COR-L47 (cell line): Measurements from ENCODE around the gene AASDHPPT.
A peak's percentile ranks its signal among the peaks of the same experiment; 100 is the strongest.

Experiments
- DNase-seq: peaks from one replicate; lab custom pipeline; 2025; lab: John Stamatoyannopoulos, UW

Gene AASDHPPT

DNA sequence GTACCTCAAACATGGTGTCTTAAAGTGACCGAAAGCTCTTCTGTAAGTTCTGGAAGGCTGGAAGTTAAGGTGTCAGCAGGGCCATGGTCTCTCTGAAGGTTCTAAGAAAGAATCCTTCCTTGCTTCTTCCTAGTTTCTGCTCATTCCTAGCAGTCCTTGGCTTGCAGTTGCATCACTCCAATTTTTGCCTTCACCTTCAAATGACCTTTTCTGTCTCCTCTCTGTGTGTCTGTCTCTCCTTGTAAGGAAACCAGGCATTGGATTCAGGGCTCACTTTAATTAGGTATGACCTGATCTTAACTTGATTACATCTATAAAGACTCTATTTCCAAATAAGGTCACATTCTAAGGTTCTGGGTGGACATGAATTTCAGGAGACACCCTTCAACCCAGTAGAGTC lies 8.7 kb downstream of the AASDHPPT start:
- no peak for DNase-seq

DNA sequence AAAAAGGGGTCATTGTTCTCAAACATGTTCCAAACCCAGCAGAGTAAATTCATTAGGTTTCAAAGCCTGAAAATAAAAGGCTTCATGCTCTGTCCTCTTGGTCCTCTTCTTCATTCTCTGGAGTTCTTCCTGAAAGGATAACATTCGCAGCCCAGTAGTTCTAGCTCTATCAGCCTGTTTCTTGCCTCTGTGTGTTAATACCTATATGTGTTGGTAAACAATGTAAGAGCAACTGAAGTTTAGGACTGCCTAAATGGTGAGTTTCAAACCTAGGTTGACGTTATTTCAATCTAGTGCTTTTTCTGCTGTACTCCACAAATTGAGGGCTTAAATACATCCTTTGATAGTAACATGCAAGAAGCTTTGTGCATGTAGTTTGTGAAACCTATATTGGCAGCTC lies 9.4 kb downstream of the AASDHPPT start:
- no peak for DNase-seq

DNA sequence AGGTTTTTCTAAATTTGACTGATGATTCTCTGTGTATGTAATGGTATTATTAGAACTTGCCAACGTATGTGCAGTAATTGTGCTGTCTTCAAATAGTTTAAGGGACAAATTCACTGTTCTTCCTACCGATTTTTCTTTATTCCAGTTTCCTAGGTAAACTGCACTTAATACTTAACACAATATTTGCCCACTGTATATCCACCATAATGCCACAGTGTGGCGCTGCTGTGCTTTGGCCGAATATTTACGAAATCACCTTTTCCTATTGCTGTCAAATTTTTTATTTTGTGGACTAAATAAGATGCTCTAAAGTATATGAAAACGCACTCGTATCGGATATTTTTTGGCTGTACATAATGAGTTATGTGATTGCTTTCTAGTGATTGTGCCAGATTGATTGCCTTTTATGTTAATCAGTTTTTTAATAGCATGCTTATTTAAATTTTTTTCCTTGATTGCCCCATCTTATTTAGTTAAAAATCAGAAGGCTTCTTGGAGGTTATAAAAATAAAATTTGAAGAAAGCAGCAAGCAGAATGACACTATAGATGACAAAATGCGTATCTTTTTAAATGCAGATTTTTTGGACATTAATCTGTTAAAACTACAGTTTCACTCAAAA lies 10.5 kb downstream of the AASDHPPT start:
- peak; percentile 22 for DNase-seq

DNA sequence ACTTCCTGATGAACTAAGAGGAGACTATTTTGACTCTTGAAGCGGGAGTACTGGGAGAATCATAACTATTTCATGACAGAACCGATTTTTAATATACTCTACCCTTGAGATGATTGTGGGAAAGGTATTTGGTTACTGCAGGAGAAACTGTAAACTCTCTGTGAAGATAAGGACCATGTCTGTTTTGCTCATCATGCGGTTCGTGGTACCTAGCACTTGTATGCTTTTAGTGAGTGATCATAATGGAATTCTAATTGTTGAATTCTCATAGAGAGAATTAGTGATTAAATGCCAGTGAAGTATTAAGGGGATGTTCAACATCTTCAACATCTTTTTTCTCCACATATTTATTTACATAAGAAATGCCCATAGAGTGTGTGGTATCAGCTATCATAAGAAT lies 11.4 kb downstream of the AASDHPPT start:
- DNase-seq, result no peak

DNA sequence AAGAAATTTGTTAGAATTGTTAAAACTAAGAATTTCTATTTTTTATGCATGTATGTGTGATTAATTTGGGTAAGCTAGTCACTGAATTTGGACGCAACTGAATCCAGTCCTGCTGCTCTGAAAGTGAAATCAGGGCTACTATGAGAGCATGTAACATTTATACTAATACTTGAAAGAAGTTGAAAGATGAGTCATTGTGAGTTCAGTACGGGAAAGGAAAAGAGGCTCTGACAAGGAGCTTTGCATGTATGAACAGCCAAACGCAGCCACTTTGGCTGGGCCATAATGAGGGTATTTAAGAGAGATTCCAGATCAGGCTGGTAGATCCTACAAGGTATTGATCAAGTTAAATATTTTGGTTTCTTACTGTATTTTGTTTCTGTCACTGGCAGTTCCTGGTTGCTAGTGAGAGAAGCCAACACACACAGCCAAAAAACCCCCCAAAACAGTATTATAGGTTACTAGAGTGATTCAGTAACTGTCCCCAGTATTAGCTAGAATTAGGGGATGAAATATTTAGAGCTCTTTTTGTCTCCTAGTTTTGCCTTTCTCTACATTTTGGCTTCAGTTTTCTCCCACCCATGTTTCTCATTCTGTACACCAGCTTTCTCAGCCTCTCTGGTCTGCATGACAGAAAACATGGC lies 14.1 kb downstream of the AASDHPPT start:
- DNase-seq, result no peak

DNA sequence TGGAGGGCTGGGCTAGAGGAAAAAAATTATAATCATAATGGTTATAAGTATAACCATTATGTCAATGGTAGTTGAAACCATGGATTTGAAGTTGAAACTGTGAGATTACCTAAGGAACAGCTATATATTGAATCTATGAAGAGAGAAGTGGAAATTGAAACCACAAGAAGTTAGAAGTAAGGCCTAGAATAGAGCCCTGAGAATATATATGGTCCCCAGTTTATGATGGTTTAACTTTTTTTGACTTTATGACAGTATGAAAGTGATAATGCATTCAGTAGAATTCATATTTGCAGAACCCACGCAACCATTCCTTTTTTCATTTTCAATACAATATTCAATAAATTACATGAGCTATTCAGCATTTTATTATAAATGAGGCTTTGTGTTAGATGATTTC lies 15.0 kb downstream of the AASDHPPT start:
- no peak for DNase-seq

DNA sequence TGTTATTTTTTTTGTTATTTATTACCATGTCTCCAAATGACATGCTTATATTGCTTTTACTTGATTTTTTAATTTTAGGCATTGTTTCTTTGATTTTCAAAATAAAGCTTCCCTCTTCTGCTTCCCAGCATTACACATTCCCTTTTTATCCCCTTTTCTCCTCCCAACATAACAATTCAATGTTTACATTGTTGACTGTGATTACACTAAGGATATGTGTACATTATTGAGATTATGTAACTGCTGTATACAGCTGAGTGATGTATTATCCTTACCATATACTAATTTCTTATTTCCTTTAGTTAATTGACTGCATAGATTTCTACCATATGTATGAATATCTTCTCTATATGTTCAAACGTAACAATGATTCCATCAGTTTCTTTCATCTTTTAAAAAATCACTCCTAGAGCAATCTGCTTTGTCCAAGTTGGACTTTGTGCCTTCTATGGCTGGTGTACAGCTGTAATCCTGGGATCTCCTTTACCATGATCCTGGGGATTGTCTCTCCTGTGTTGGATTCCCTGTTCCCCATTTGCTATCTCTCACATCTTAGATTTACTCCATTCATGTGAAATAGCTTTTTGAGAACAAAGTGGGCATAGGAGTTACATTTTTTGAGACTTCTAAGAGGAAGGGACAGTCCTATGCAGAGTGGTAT lies 21.6 kb downstream of the AASDHPPT start:
- no peak for DNase-seq

DNA sequence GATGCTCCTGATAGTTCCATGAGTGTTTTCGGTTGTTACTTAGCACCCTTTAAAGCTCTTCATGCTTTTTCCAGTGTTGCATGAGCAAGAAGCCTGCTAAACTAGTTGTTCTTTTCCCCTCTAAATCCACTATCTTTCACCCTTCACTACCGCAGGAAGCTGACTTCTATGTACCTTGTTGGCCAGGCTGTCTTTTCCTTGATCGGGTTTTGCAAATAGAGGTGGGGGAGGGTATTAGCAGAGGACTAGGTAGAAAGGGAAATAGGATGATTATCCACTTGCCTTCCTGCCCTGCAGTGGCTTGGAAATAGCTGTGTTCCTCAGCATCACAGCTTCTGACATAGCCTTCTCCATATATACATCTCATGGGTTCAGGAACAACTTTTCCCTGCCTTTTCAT lies 23.9 kb downstream of the AASDHPPT start:
- DNase-seq, result no peak

DNA sequence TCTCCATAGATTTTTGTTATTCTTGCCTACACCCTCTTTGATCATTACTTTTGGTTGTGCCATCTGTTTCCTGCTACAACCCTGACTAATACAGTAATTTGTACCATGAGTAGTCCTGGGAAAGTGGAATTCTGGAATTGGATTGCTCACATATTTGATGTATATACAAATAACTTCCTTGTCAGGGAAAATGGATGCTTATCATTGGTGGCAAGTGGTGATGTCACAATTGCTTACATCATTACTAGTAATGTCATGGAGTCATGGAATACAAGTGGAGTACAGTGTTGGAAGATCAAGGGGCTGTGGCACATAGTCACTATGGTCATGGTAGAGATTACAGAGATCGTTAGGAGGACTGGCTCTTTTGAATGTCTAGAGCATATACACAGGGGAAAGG lies 24.4 kb downstream of the AASDHPPT start:
- no peak for DNase-seq

DNA sequence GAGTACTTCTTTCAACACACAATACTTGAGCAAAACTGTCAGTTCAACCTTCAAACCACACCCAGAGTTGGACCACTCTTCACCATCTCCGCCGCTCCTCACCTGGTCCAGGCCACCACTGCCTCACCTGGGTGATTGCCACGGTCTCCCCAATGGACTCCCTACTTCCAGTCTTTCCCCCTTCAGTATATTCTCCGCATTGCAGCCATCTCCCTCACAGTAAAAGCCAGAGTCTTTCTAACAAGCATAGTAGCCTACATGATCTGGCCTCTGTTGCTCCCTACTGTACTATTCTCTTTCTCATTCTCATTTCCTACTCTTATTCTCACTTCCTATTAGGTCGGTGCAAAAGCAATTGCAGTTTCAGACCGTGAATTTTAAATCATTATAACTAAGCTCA lies 28.5 kb downstream of the AASDHPPT start:
- DNase-seq, result no peak

DNA sequence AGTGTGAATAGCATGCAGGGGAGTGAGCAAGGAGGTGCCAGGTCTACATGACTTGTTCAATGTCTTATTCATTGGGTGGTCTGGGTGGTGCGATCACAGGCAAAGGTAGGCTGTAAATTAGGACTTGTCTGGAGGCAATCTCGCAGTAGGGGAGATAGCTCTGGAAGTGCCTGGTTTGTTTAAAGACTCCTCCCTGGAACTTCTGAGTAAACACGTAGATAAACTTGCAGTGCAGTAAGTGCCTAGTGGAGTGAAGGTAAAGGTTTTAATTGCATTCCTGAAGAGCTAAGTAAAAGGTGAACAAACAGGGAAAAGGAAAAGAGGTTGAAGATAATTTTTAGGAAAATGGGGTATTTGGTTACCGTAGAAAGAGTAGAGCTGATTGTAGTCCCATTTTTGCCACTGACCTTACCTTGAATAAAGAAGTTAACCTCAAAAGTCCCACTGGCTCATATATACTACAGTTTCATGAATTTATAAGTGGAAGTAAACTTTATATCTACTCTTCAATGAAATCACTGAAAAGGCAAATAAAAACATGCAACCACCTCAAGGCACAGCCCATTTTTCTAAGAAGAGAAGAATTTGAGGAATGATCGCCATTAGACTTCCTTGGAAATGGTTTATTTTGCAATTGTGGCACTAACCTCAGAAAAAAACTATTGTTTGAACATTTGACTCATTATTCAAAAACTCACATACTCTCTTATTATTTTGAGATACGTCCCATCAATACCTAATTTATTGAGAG lies 44.3 kb downstream of the AASDHPPT start:
- DNase-seq, result no peak

DNA sequence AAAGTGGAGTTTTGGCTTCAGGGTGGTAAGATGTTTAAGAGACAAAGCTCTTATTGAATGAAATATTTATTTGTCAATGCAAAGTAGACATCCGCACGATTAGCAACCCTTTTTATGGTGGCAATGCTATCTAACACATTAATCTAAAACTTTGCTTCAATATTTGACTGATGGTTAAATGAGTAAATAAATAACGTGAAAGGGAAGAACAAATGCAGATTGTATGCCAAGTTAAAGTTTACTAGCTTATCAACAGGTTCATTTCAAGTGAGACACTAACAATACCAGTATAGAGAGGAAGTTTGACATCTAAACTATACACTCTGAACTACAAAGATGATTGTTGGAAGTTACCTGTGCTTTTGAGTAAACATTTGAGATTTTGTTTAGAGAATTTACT lies 50.1 kb downstream of the AASDHPPT start:
- no peak for DNase-seq

DNA sequence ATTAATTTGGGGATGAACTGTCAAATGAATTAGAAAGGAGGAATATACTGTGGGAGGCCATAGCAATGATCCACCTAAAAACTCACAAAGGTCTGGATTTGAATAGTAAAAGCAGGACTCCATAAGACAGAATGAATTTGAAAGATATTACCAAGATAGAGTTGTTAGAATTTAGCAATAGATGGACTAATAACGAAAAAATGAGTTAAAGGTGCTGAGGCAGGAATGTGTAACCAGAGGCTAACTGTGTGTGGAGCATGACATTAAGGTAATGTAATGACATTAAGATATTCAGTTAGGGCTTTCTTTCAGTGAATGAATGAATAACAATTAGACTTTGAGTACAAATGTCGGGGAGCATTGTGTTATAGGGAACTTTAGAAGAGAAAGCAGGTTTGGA lies 51.3 kb downstream of the AASDHPPT start:
- DNase-seq, result no peak

DNA sequence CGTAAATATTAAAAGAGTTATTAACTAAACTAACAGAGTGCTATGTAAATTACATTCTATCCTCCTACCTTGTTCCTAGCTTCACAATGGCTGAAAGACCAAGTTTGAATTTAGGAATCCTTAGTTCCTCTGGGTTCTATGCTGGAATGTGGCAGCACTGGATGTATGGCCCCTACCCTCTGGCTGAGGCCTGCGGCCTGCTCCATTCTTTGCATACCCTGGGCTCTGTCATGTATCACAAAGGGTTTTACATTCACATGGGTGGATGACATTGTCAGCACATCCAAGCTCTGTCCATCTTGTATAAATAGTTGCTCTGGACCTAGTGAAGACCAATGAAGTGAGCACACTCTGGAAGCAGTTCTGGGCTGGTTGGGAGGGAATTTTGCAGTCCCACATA lies 54.5 kb downstream of the AASDHPPT start:
- no peak for DNase-seq

DNA sequence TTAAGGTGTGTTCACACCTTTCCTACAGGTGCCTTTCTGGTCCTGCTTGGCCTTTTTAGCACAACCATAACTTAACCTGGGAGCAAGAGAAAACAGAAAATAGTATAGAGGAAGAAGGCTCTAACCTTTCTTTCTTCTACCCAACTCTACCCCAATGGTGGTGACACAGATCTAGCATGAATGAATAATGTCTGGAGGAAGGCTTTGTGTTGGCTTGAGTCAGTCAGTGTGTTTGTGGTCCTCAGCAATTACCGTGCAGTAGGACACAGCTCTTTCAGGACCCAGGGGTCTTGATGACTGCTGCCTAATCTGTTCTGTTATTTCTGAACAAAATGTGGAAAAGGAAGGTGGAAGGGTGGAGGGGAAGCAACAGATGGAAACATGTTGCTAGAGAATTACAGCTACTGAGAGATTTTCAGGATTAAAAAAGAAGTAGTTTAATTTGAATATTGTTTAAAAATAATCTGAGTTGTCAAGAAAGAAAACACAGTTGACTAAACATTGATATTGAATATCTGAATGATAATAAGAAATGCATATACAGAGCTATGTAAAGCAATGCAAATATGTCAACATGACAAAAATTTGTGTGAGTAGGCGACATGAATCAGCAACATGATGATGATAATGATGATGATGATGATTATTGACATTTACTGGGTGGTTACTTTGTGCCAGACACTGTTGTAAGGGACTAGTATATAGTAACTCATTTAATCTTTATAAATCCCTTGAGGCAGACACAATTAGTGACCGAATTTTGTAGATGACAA lies 55.3 kb downstream of the AASDHPPT start:
- DNase-seq, result no peak

DNA sequence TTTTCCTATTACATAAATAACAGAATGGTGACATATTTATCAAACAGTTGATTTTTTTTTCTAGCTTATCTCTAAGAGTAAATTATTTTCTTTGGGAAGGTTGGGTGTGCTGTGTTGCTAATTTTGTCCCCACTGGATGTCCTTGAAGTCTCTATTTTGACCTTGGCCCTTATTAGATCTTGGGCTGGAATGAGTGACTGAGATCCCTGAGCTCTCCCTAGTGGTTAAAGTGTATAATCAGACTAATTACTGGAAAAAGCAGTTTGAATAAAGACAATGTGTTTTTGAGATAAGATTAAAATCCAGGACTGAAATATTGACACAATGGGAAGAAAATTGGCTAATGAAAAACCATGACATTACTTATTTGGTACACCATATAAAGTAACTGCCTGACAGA lies 56.1 kb downstream of the AASDHPPT start:
- DNase-seq, result no peak

DNA sequence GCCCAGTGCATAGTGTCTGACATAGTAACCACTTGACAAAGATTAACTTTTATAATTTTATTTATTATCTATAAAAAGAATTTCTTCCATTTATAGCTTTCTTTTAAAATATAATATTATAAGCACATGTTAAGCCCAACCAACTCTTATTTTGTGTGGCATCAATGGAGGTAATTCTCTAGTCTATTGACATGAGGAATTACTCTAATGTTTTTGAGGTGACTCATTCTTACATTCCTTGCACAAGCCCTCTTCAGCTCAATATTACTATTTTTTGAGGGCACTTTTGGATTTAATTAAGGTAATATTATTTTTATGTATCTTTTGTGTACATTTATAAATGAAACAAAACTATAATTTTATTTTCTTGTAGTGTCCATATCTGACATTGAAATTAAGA lies 59.6 kb downstream of the AASDHPPT start:
- DNase-seq, result no peak

DNA sequence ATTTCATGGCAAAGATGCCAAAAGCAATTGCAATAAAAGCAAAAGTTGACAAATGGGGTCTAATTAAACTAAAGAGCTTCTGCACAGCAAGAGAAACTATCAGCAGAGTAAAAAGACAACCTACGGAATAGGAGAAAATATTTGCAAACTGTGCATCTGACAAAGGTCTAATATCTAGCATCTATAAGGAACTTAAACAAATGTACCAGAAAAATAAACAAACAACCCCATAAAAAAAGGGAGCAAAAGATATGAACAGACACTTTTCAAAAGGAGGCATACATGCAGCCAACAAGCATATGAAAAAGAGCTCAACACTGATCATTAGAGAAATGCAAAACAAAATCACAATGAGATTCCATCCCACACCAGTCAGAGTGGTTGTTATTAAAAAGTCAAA lies 60.3 kb downstream of the AASDHPPT start:
- no peak for DNase-seq
